Right atrium auricular region (tissue), 2 donors: ENCODE measurements around the gene PDS5A. TPM values are rescaled to one million over a fixed set of nuclear protein-coding genes. Genes with fewer than 3 reads are reported as not detected.
"Not testable (repeated sequence)": the region's sequence is repeated elsewhere in the genome, so short reads cannot be mapped to it uniquely, and the experiment has no call there.

Experiments
- DNase-seq: peaks from one replicate; pipeline ENCODE4 v3.0.0-alpha.2; 2019; ENCODE audit warnings: low spot score
- H3K27ac ChIP-seq, 2 donors: fragments of 200-600 bp; sonication (generic); 1 replicate in 1 of 2; 2 replicates in 1 of 2; pipeline ENCODE4 v1.5.1; 2016 to 2019
- H3K27me3 ChIP-seq, 2 donors: fragments of 200-600 bp; sonication (generic); one replicate each; pipeline versions ENCODE4 v1.5.1 to v1.6.0; 2017 to 2019
- H3K36me3 ChIP-seq: fragments of 200-600 bp; sonication (generic); one replicate; pipeline ENCODE4 v1.5.1; 2016
- H3K4me1 ChIP-seq, 2 donors: fragments of 200-600 bp; sonication (generic); one replicate each; pipeline versions ENCODE4 v1.5.1 to v1.6.0; 2017 to 2019
- H3K4me3 ChIP-seq, 2 donors: fragments of 200-600 bp; sonication (generic); 1 replicate in 1 of 2; 2 replicates in 1 of 2; pipeline ENCODE4 v1.5.1; 2017 to 2019; ENCODE audit warnings: mild to moderate bottlenecking in 1 of 2, moderate library complexity in 1 of 2
- H3K9me3 ChIP-seq, 2 donors: fragments of 200-600 bp; sonication (generic); one replicate each; pipeline ENCODE4 v1.5.1; 2019
- total RNA-seq, 2 donors: library from RNA; depleted of rRNA; stranded (reverse); fragments of >200 nt; gene quantifications; one replicate each; pipeline ENCODE4 v1.1.0, GENCODE V29; 2016
- TF ChIP-seq, protein P1 (sequence below), 2 donors: fragments of 200-600 bp; sonication (generic); IDR thresholded peaks; one replicate each; pipeline ENCODE4 v1.5.1; 2019; ENCODE audit warnings: antibody characterized with exemption in 2 of 2

Gene PDS5A
- total RNA-seq, 2 donors from 2014 or later: 29.5 to 30.3 TPM

DNA sequence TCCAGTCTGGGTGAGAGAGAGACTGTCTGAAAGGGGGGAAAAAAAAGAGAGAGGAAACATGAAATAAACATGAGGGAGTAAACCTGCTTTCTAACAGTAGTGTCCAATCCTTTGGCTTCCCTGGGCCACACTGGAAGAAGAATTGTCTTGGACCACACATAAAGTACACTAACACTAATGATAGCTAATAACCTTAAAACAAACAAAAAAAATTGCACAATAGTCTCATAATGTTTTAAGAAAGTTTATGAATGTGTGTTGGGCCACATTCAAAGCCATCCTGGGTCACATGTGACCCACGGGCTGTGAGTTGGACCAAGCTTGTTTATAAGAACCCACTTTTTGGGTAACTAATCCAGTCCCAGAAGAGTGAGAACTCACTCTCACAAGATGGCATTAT is 30.3 kb downstream of the PDS5A start:
- H3K27me3 ChIP-seq: no peaks in the 10 kb centered on the region
- H3K4me3 ChIP-seq: no peak overlapping the region
- no peak for DNase-seq
- H3K9me3 ChIP-seq: no peaks in the 10 kb centered on the region
- H3K27ac ChIP-seq: no peak overlapping the region
- TF ChIP-seq, protein P1, sequence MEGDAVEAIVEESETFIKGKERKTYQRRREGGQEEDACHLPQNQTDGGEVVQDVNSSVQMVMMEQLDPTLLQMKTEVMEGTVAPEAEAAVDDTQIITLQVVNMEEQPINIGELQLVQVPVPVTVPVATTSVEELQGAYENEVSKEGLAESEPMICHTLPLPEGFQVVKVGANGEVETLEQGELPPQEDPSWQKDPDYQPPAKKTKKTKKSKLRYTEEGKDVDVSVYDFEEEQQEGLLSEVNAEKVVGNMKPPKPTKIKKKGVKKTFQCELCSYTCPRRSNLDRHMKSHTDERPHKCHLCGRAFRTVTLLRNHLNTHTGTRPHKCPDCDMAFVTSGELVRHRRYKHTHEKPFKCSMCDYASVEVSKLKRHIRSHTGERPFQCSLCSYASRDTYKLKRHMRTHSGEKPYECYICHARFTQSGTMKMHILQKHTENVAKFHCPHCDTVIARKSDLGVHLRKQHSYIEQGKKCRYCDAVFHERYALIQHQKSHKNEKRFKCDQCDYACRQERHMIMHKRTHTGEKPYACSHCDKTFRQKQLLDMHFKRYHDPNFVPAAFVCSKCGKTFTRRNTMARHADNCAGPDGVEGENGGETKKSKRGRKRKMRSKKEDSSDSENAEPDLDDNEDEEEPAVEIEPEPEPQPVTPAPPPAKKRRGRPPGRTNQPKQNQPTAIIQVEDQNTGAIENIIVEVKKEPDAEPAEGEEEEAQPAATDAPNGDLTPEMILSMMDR (IDR thresholded peaks at IDR 0.05): no peak
- peaks cover 0 to 20% of the 10 kb centered on the region in 2 donors for H3K4me1 ChIP-seq
- H3K36me3 ChIP-seq: no peaks in the 10 kb centered on the region

DNA sequence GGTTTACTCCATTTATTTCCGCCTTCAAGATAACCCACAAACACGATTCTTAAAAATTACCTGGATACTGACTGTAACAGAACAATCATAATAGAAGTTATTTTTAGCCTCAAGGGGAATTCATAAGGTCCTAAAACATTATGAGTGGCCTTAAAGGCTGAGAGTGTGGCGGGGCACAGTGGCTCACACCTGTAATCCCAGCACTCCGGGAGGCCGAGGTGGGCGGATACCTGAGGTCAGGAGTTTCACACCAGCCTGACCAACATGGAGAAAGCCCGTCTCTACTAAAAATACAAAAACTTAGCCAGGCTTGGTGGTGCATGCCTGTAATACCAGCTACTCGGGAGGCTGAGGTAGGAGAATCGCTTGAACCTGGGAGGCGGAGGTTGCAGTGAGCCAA is 33.5 kb downstream of the PDS5A start:
- peaks cover 0 to 15% of the 10 kb centered on the region in 2 donors for H3K4me1 ChIP-seq
- H3K9me3 ChIP-seq, H3K36me3 ChIP-seq, H3K27ac ChIP-seq, H3K4me3 ChIP-seq, H3K27me3 ChIP-seq, DNase-seq: not testable (repeated sequence)

DNA sequence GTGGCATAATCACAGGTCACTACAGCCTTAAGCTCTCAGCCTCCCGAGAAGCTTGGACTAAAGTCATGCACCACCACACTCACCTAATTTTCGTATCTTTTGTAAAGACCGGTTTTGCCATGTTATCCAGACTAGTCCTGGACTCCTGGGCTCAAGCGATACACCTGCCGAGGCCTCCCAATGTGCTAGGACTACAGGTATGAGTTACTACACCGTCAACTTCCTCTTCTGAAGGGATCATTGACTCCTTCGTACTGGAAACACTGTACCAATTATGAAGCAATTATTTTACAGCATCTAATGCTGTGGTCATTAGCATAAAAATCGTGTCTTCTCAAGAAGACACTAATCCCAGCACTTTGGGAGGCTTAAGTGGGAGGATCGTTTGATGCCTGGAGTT is 35.2 kb downstream of the PDS5A start:
- Histone ChIP-seq H3K36me3 (no peaks in the 10 kb centered on the region), H3K27ac (no peak overlapping the region), H3K4me3 (no peak overlapping the region), H3K27me3 (no peaks in the 10 kb centered on the region), H3K9me3 (no peaks in the 10 kb centered on the region), H3K4me1 (peaks cover 0 to 12% of the 10 kb centered on the region in 2 donors)
- no peak for DNase-seq
- TF ChIP-seq, protein P1 (IDR thresholded peaks at IDR 0.05): no peak

DNA sequence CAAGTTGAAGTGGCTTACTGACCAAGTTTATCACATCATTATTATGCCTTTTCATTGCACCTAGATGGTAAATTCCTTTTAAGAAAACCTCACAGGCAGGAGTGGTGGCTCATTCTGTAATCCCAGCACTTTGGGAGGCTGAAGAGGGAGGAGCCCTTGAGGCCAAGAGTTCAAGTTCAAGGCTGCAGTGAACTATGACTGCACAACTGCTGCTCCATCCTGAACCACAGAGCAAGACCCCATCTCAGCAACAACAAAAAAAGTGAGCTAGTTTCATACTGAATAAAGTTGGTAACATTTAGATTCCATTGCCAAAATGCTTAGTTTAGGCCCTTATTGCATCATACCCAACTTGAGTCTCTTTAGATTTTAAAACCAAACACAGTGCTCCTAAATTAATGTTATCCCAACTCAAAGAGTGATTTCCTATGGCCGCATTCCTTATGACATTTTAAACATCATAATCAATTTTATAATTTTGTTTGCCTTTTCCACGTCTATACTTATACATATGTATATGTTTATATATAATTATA is 36.0 kb downstream of the PDS5A start:
- H3K27me3 ChIP-seq: no peaks in the 10 kb centered on the region
- no peak for DNase-seq
- H3K27ac ChIP-seq: no peak overlapping the region
- peaks cover 0 to 6% of the 10 kb centered on the region in 2 donors for H3K4me1 ChIP-seq
- TF ChIP-seq, protein P1 (IDR thresholded peaks at IDR 0.05): no peak
- no peak overlapping the region for H3K4me3 ChIP-seq
- no peaks in the 10 kb centered on the region for H3K36me3 ChIP-seq
- no peaks in the 10 kb centered on the region for H3K9me3 ChIP-seq

DNA sequence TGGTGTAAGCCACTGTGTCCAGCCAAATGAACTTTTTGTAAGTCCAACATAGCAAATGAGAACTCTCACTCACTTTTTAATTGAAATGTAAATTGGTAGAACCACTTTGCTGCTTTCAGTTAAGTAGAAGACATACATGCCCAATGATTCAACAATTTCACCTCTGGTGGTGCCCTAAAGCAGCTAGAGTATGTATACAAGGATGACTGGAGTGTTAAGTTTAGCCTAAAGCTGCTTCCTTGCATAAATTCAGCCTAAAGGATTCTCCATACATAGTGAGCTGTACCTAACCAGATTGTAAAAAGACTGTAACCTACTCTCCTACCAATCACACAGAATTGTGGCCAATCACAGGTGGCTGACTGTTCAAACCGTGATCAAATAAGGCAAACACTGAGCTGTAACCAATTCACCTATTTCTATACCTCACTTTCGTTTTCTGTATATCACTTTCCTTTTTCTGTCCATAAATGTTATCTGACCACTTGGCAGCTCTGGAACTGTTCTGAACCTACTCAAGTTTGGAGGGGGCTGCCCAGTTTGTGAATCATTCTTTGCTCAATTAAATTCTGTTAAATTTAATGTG is 39.9 kb downstream of the PDS5A start:
- H3K4me1 ChIP-seq: peaks cover 0 to 16% of the 10 kb centered on the region in 2 donors
- no peak for DNase-seq
- H3K9me3 ChIP-seq: no peaks in the 10 kb centered on the region
- no peaks in the 10 kb centered on the region for H3K27me3 ChIP-seq
- H3K27ac ChIP-seq: no peak overlapping the region
- H3K36me3 ChIP-seq: no peaks in the 10 kb centered on the region
- TF ChIP-seq, protein P1 (IDR thresholded peaks at IDR 0.05): no peak
- no peak overlapping the region for H3K4me3 ChIP-seq

DNA sequence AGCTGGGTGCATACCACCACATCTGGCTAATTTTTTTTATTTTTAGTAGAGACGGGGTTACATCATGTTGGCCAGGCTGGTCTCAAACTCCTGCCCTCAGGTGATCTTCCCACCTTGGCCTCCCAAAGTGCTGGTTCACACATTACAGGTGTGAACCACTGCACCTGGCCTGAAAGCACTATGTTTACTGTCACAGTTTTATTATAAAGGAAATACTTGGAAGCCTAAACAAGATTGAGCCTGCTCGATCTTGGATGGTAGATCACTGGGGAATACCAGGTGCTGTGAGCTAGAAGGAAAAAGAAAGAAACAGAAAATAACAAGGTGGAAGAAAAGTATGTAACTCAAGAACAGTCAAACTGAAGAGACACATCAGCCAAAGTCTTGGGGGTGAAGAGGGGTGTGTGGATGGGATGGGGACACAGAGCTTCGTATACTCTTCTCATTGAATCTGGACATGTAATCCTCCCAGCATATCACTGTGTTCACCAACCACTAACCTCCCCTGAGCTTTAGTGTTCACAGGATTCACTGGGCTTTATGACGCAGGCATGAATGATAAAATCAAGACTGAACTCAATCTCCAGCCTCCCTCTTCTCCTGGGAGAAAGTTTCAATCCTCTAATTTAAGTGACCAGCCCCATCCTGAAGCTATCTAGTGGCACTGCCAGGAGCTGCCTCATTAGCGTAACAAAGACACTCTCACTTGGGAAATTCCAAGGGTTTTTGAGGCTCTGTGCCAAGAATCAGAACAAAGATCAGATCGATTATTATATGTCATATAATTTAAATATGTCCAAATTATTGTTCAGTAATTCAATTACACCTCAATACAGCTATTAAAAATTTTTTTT is 40.9 kb downstream of the PDS5A start:
- H3K36me3 ChIP-seq: no peaks in the 10 kb centered on the region
- H3K27ac ChIP-seq: no peak overlapping the region
- TF ChIP-seq, protein P1 (IDR thresholded peaks at IDR 0.05): no peak
- no peak for DNase-seq
- H3K4me1 ChIP-seq: peaks cover 0 to 16% of the 10 kb centered on the region in 2 donors
- no peaks in the 10 kb centered on the region for H3K9me3 ChIP-seq
- H3K27me3 ChIP-seq: no peaks in the 10 kb centered on the region
- no peak overlapping the region for H3K4me3 ChIP-seq
